HG03196 (cell line): ENCODE results near the gene NGF.
"Not testable (repeated sequence)": the region's sequence is repeated elsewhere in the genome, so short reads cannot be mapped to it uniquely, and the experiment has no call there.

ENCODE experiments used
- ATAC-seq: cut with Tn5 transposase; IDR thresholded peaks from one replicate; pipeline ENCODE4 v1.9.1; 2021; ENCODE audit not compliant: unreplicated experiment

Gene NGF

GRCh38 chr1:115337633-115338456 lies at the start of gene NGF:
Gene NGF (minus strand): TSS chr1:115338249. CDS start chr1:115286795, 51,454 bp downstream.
- ATAC-seq, result no peak

- ATAC-seq, result not testable (repeated sequence)
Measured at GRCh38 chr1:115383455-115383854, 45.4 kb upstream of the NGF start.

GRCh38 chr1:115379943-115380342 lies 41.9 kb upstream of the NGF start:
- ATAC-seq, result no peak

- ATAC-seq, result no peak
Measured at GRCh38 chr1:115377411-115377810, 39.4 kb upstream of the NGF start.

GRCh38 chr1:115374598-115374997 lies 36.5 kb upstream of the NGF start:
- no peak for ATAC-seq

GRCh38 chr1:115373305-115373704 lies 35.3 kb upstream of the NGF start:
- ATAC-seq, result no peak

GRCh38 chr1:115365738-115366137 lies 27.7 kb upstream of the NGF start:
- ATAC-seq, result no peak

GRCh38 chr1:115364780-115365155 lies 26.7 kb upstream of the NGF start:
- ATAC-seq, result no peak

- no peak for ATAC-seq
Measured at GRCh38 chr1:115364046-115364779, 26.2 kb upstream of the NGF start.

- ATAC-seq, result no peak
Measured at GRCh38 chr1:115363171-115363570, 25.1 kb upstream of the NGF start.

GRCh38 chr1:115360505-115361129 lies 22.6 kb upstream of the NGF start:
- not testable (repeated sequence) for ATAC-seq

GRCh38 chr1:115359787-115360452 lies 21.9 kb upstream of the NGF start:
- not testable (repeated sequence) for ATAC-seq

GRCh38 chr1:115356356-115356755 lies 18.3 kb upstream of the NGF start:
- ATAC-seq, result no peak

GRCh38 chr1:115355069-115355468 lies 17.0 kb upstream of the NGF start:
- ATAC-seq, result no peak

GRCh38 chr1:115351143-115351542 lies 13.1 kb upstream of the NGF start:
- no peak for ATAC-seq

- no peak for ATAC-seq
Measured at GRCh38 chr1:115348636-115349035, 10.6 kb upstream of the NGF start.

GRCh38 chr1:115347282-115347681 lies 9.2 kb upstream of the NGF start:
- no peak for ATAC-seq

- ATAC-seq, result no peak
Measured at GRCh38 chr1:115343200-115343737, 5.2 kb upstream of the NGF start.

- ATAC-seq, result no peak
Measured at GRCh38 chr1:115341948-115342347, 3.9 kb upstream of the NGF start.

GRCh38 chr1:115340879-115341278 lies 2.8 kb upstream of the NGF start:
- no peak for ATAC-seq

GRCh38 chr1:115338457-115338820 lies 390 bp upstream of the NGF start:
- no peak for ATAC-seq
